PFSK-1 (cell line): ENCODE data around the gene ALDOA.

Experiments used
- FOXP2 ChIP-seq: optimal IDR thresholded peaks from 2 replicates; pipeline ENCODE3; 2011; ENCODE audit warnings: borderline replicate concordance, control low read depth, inconsistent platforms; ENCODE audit not compliant: insufficient read depth; ENCODE audit errors: extremely low read length, extremely low read depth
- POLR2AphosphoS5 ChIP-seq: IDR thresholded peaks from 2 replicates; pipeline ENCODE4 v1.6.1; 2012; ENCODE audit warnings: low read depth, mild to moderate bottlenecking, control low read depth, low read length, moderate library complexity
- SIN3A ChIP-seq: IDR thresholded peaks from 2 replicates; pipeline ENCODE4 v1.6.1; 2012; ENCODE audit warnings: mild to moderate bottlenecking, low read length, moderate library complexity, borderline replicate concordance; ENCODE audit not compliant: insufficient read depth
- TF ChIP-seq, protein P1 (sequence below), 2 experiments: IDR thresholded peaks; 2 replicates each; pipeline versions ENCODE4 v1.6.1 to v1.8.0; 2011 to 2012; ENCODE audit warnings: low read depth in 2 of 2, low read length in 2 of 2, control low read depth in 1 of 2, inconsistent platforms in 1 of 2, mild to moderate bottlenecking in 1 of 2, moderate library complexity in 1 of 2; ENCODE audit not compliant: insufficient read depth in 1 of 2

- TF ChIP-seq, protein P1, sequence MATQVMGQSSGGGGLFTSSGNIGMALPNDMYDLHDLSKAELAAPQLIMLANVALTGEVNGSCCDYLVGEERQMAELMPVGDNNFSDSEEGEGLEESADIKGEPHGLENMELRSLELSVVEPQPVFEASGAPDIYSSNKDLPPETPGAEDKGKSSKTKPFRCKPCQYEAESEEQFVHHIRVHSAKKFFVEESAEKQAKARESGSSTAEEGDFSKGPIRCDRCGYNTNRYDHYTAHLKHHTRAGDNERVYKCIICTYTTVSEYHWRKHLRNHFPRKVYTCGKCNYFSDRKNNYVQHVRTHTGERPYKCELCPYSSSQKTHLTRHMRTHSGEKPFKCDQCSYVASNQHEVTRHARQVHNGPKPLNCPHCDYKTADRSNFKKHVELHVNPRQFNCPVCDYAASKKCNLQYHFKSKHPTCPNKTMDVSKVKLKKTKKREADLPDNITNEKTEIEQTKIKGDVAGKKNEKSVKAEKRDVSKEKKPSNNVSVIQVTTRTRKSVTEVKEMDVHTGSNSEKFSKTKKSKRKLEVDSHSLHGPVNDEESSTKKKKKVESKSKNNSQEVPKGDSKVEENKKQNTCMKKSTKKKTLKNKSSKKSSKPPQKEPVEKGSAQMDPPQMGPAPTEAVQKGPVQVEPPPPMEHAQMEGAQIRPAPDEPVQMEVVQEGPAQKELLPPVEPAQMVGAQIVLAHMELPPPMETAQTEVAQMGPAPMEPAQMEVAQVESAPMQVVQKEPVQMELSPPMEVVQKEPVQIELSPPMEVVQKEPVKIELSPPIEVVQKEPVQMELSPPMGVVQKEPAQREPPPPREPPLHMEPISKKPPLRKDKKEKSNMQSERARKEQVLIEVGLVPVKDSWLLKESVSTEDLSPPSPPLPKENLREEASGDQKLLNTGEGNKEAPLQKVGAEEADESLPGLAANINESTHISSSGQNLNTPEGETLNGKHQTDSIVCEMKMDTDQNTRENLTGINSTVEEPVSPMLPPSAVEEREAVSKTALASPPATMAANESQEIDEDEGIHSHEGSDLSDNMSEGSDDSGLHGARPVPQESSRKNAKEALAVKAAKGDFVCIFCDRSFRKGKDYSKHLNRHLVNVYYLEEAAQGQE (IDR thresholded peaks at IDR 0.05; ENCODE audit: insufficient read depth in 1 of 2, low read depth in 2 of 2, low read length in 2 of 2) = no peak
- no peak for TF ChIP-seq POLR2AphosphoS5
- no peak for TF ChIP-seq SIN3A
- no peak for TF ChIP-seq FOXP2
Observed at GRCh38 chr16:30113711-30114333, 48.3 kb downstream of the ALDOA start.
